ENCODE data around the gene CDH7.

The CDH7 gene

DNA sequence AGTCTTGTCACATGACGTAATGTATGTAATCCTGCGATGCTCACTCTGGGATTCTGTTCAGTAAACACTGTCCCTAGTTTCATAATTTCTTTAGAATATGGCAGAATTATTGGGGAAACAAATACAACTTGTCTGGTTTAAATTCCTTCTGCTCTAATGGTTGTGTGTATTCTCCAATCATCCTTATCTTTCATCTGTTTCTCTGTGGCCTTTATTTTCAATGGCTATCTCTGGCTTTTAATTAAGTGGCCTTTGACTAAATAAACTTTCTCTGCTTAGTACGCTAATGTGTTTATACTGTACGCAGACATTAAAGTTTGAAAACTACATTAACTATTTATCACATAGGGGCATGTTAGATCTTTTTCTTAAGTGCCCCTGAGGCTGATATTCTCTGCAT, 40.9 kb downstream of the CDH7 start:
- H3K4me3 ChIP-seq (ENCODE audit: control insufficient read depth, low read depth, low read length): no peak overlapping the region
- TF ChIP-seq CTCF (conservative IDR thresholded peaks at IDR 0.05; ENCODE audit: control insufficient read depth, insufficient read depth, low read depth, low read length): no peak
- DNase-seq (ENCODE audit: low read depth): no peak

GRCh38 chr18:65792456-65793074, 41.8 kb downstream of the CDH7 start:
- no peak overlapping the region for H3K4me3 ChIP-seq (ENCODE audit: control insufficient read depth, low read depth, low read length)
- no peak for TF ChIP-seq CTCF (conservative IDR thresholded peaks at IDR 0.05; ENCODE audit: control insufficient read depth, insufficient read depth, low read depth, low read length)

DNA sequence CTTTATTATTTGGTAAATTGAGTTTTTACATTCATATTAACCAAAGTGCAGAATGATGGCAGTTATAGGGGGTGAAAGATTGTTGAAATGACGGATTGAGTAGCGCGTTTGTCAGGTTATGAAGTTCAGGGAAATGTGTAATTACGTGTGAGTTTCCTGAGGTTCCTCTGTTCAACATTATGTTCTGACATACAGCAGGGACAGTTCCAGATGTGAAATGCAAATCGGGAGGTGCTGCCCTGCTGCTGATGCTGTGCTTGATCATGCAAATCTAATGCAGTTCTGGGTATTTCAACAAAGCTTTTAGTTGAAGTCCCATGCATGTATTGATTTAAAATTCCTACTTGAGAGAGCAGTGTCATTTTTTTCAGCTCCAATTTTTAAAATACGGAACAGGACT, 57.9 kb downstream of the CDH7 start:
- no peak for TF ChIP-seq CTCF (conservative IDR thresholded peaks at IDR 0.05; ENCODE audit: control insufficient read depth, insufficient read depth, low read depth, low read length)
- no peak for DNase-seq (ENCODE audit: low read depth)
- no peak overlapping the region for H3K4me3 ChIP-seq (ENCODE audit: control insufficient read depth, low read depth, low read length)

More at GRCh38 chr18:65792456-65793074, 41.8 kb downstream of the CDH7 start:
- DNase-seq (ENCODE audit: low read depth): no peak

DNA sequence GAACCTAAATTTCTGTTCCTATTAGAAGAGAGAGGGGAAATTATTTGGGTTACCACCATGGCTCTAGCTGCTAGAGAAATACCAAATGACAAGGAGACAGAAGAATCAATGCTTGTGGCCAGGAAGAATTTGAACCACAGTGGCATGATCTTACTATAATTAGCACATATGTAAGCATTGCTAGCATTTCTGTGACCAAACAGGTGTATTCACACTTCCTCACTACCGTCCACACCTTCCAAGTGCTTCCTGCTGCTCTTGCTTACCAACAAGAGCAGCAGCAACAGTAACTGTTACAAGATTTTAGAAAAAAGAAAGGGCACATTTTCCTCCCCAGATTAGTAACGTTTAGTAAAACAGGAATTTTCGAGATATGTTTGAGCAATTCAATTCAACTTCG, 60.5 kb downstream of the CDH7 start:
- DNase-seq (ENCODE audit: low read depth): no peak
- no peak for TF ChIP-seq CTCF (conservative IDR thresholded peaks at IDR 0.05; ENCODE audit: control insufficient read depth, insufficient read depth, low read depth, low read length)
- no peak overlapping the region for H3K4me3 ChIP-seq (ENCODE audit: control insufficient read depth, low read depth, low read length)

- no peak for DNase-seq (ENCODE audit: low read depth)
- H3K4me3 ChIP-seq (ENCODE audit: control insufficient read depth, low read depth, low read length): no peak overlapping the region
- no peak for TF ChIP-seq CTCF (conservative IDR thresholded peaks at IDR 0.05; ENCODE audit: control insufficient read depth, insufficient read depth, low read depth, low read length)
Measured at GRCh38 chr18:65815506-65815905, 64.7 kb downstream of the CDH7 start.

- no peak for DNase-seq (ENCODE audit: low read depth)
- no peak for TF ChIP-seq CTCF (conservative IDR thresholded peaks at IDR 0.05; ENCODE audit: control insufficient read depth, insufficient read depth, low read depth, low read length)
- no peak overlapping the region for H3K4me3 ChIP-seq (ENCODE audit: control insufficient read depth, low read depth, low read length)
Measured at GRCh38 chr18:65817178-65817577, 66.4 kb downstream of the CDH7 start.

DNA sequence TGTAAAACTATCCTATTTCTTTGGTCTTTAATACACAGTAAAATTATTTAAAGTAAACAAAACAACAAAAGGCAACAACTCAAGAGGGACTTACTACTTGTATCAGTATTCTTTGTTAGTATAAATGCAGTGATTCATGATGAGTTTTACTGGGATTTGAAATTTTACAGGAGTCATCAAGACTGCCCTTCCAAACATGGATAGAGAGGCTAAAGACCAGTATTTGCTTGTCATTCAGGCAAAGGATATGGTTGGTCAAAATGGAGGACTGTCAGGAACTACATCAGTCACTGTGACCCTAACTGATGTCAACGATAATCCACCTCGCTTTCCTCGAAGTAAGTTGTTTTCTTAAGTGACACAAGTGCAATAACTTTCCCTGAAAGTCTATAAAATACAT, 71.1 kb downstream of the CDH7 start:
- DNase-seq (ENCODE audit: low read depth): no peak
- TF ChIP-seq CTCF (conservative IDR thresholded peaks at IDR 0.05; ENCODE audit: control insufficient read depth, insufficient read depth, low read depth, low read length): no peak
- H3K4me3 ChIP-seq (ENCODE audit: control insufficient read depth, low read depth, low read length): no peak overlapping the region
